AG09319 (cell line): ENCODE results near the gene POLR2E.

Experiments
- DNase-seq: peaks from one replicate; pipeline ENCODE4 v3.0.0-alpha.2; 2010; ENCODE audit warnings: low read depth; ENCODE audit errors: extremely low read depth
- TF ChIP-seq, protein P1 (sequence below): IDR thresholded peaks from 2 replicates; pipeline ENCODE4 v1.5.1; 2011; ENCODE audit warnings: low read depth, mild to moderate bottlenecking, inconsistent platforms, low read length, moderate library complexity

Gene POLR2E

DNA sequence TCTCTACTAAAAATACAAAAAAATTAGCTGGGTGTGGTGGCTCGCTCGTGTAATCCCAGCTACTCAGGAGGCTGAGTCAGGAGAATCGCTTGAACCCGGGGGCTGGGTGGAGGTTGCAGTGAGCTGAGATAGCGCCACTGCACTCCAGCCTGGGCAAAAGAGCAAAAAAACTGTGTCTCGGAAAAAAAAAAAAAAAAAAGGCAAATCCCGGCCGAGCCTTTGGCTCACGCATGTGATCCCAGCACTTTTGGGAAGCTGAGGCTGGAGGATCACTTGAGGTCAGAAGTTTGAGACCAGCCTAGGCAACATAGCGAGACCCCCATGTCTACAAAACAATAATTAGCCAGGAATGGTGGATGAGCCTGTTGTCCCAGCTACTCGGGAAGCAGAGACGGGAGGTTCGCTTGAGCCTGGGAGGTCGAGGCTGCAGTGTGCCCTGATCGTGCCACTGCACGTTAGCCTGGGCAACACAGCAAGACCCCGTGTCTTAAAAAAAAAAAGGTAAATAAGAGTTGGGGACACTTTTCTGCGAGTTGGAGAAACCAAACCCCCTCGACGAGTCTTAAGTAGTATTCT lies 8.0 kb upstream of the POLR2E start:
- DNase-seq: no peak
- TF ChIP-seq, protein P1, sequence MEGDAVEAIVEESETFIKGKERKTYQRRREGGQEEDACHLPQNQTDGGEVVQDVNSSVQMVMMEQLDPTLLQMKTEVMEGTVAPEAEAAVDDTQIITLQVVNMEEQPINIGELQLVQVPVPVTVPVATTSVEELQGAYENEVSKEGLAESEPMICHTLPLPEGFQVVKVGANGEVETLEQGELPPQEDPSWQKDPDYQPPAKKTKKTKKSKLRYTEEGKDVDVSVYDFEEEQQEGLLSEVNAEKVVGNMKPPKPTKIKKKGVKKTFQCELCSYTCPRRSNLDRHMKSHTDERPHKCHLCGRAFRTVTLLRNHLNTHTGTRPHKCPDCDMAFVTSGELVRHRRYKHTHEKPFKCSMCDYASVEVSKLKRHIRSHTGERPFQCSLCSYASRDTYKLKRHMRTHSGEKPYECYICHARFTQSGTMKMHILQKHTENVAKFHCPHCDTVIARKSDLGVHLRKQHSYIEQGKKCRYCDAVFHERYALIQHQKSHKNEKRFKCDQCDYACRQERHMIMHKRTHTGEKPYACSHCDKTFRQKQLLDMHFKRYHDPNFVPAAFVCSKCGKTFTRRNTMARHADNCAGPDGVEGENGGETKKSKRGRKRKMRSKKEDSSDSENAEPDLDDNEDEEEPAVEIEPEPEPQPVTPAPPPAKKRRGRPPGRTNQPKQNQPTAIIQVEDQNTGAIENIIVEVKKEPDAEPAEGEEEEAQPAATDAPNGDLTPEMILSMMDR: no peak

DNA sequence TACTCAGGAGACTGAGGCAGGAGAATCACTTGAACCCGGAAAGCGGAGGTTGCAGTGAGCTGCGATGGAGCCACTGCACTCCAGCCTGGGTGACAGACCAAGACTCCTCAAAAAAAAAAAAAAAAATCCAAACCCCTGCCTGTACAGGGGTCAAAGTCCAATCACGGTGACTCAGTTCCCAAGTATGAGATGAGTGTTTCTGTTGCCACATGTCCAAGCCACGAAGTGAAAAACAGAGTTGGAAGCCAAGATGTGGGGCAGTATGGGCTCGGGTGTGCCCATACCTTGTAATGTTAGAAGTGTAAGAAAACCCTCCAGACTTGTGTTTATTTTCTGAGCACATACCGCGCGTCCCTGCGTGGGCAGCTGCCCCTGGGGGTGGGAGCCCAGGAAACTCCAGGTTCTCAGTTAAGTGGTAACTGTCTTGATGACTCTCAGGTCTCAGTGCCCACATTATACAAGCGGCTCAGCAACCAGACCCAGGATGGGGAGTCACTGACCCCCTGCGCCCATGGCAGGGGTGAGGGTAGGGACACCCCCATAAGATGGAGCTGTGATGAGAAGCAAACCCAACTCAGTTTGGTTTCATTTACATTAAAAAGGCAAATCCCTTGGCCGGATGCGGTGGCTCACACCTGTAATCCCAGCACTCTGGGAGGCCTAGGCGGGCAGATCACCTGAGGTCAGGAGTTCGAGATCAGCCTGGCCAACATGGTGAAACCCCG lies 7.4 kb upstream of the POLR2E start:
- peak; percentile 98 for DNase-seq
- TF ChIP-seq, protein P1: no peak

DNA sequence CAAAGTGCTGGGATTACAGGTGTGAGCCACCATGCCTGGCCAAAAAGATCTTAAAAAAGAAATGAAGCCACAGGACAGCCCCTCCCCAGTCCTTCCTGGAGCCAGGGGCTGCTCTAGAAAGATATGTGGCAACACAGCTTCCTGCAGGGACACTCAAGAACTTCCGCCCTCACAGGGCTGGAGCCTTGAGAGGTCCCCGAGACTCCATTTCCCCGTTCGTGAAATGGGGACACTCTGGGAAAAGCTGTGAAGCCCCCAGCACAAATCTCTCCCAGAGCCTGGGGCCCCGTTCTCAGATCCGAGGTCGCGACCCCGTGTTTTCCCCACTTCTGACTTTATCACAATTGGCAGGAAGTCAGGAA lies 6.1 kb upstream of the POLR2E start:
- TF ChIP-seq, protein P1: no peak
- DNase-seq: no peak

DNA sequence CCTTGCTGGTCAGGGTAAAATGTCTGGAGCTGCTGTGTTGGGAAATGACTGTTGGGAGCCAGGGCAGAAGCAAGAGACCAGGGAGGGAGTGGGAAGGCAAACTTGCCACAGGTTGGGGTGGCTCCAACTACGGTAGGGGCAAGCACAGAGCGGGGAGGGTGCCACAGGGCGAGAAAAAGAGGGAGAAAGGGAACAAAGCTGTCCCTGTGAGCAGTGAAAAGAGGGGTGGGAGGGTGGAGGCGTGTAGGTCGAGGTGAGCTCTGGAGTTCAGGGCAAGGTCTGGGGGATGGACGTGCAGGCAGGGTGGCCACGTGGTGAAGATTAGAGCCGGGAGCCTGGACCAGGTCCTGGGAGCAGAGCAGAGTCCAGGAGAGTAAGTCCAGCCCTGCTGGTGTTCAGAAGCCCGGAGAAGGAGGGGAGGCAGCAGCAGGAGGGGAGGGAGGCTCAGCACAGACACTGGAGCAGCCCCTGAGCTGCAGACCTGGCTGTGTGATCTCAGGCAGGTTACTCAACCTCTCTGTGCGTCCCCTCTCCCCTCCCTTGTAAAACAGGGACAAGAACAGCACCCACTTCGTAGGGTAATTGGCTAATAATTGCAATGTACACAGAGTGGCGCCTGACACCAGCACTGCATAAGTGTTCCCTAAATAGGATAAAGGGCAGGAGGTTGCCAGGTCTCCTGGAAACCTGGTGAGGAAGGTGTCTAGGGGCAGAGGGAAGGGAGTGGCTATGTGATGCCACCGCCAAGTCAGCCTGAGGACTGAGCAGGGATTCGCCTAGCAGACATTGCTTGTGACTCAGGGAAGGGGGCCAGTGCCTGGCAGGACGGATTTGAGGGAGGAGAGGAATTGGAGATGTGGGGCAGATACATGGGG lies 3.2 kb upstream of the POLR2E start:
- no peak for DNase-seq

DNA sequence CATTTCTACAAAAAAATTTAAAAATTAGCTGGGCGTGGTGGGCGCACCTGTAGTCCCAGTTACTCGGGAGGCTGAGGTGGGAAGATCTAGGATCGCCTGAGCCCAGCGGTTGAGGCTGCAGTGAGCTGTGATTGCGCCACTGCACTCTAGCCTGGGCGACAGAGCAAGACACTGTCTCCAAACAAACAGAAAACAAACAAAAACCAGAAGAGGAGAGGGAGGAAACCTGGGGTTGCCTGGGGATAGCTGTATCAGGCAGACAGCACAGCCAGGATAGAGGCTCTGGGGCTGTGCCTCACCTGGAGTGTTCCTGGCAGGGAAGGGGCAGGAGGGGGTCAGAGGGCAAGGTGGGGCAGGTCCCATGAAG lies 2.6 kb upstream of the POLR2E start:
- TF ChIP-seq, protein P1: no peak

More for the DNA sequence above, 3.2 kb upstream of the POLR2E start:
- TF ChIP-seq, protein P1: no peak

DNA sequence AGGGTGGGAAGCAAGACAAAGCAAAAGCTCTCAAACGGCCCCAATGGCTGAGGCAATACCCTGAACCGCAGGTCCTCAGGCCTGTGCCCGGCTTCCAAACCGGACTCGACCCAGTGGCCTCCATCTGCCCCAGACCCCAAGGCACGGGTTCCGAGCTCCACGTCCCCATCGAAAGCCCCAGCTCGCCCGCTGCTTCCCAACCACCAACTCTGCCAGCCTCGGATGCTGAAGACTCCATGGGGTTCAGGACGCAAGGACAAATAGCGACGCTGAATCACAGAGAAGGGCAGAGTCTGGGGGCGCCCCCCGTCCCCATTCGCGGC lies 559 bp downstream of the POLR2E start:
- DNase-seq: no peak
- TF ChIP-seq, protein P1: no peak

More for the DNA sequence above, 2.6 kb upstream of the POLR2E start:
- no peak for DNase-seq
